GM06990 (cell line): Measurements from ENCODE around the gene NUP98.
"Not testable (repeated sequence)": the region's sequence is repeated elsewhere in the genome, so short reads cannot be mapped to it uniquely, and the experiment has no call there.

Experiments
- DNase-seq: peaks from one replicate; pipeline ENCODE4 v3.0.0-alpha.2; 2011; ENCODE audit not compliant: insufficient read length; ENCODE audit errors: extremely low read depth
- H3K27me3 ChIP-seq: replicated peaks from 2 replicates; pipeline ENCODE4 v1.6.0; 2011; ENCODE audit warnings: low read length; ENCODE audit not compliant: control insufficient read depth, insufficient read depth
- H3K36me3 ChIP-seq: 2 replicates; pipeline ENCODE4 v1.5.1; 2011; ENCODE audit warnings: low read length; ENCODE audit not compliant: control insufficient read depth, insufficient read depth
- H3K4me3 ChIP-seq: replicated peaks from 2 replicates; pipeline ENCODE4 v1.5.1; 2011; ENCODE audit warnings: low read depth, mild to moderate bottlenecking, control low read depth, low read length
- CTCF ChIP-seq: IDR thresholded peaks from 2 replicates; pipeline ENCODE4 v1.5.1; 2011; ENCODE audit warnings: low read length, control low read depth, mild to moderate bottlenecking, inconsistent platforms; ENCODE audit not compliant: insufficient read depth, poor library complexity, severe bottlenecking

The NUP98 gene

GRCh38 chr11:3796002-3796311 lies 1.4 kb downstream of the NUP98 start:
- peak overlapping the region; percentile 83 for H3K4me3 ChIP-seq

GRCh38 chr11:3795131-3796001 lies 2.0 kb downstream of the NUP98 start:
- no peaks in the 10 kb centered on the region for H3K27me3 ChIP-seq
- peak overlapping the region; percentile 83 for H3K4me3 ChIP-seq
- TF ChIP-seq CTCF = no peak
- no peaks in the 10 kb centered on the region for H3K36me3 ChIP-seq
- no peak for DNase-seq

More at GRCh38 chr11:3796002-3796311, 1.4 kb downstream of the NUP98 start:
- Histone ChIP-seq H3K27me3 (no peaks in the 10 kb centered on the region), H3K36me3 (no peaks in the 10 kb centered on the region)
- no peak for TF ChIP-seq CTCF
- no peak for DNase-seq

- DNase-seq, H3K36me3 ChIP-seq, H3K4me3 ChIP-seq, H3K27me3 ChIP-seq: not testable (repeated sequence)
Observed at GRCh38 chr11:3794387-3794786, 3.0 kb downstream of the NUP98 start.

GRCh38 chr11:3786781-3787428 lies 10.4 kb downstream of the NUP98 start:
- Histone ChIP-seq H3K27me3 (no peaks in the 10 kb centered on the region), H3K36me3 (peaks cover 1% of the 10 kb centered on the region), H3K4me3 (no peak overlapping the region)
- no peak for DNase-seq
- TF ChIP-seq CTCF = no peak

GRCh38 chr11:3783611-3784010 lies 13.7 kb downstream of the NUP98 start:
- TF ChIP-seq CTCF = no peak
- Histone ChIP-seq H3K27me3 (no peaks in the 10 kb centered on the region), H3K36me3 (peaks cover 5% of the 10 kb centered on the region), H3K4me3 (no peak overlapping the region)
- no peak for DNase-seq

- peaks cover 9% of the 10 kb centered on the region for H3K36me3 ChIP-seq
- DNase-seq = no peak
- no peak for TF ChIP-seq CTCF
- H3K27me3 ChIP-seq = no peaks in the 10 kb centered on the region
- H3K4me3 ChIP-seq = no peak overlapping the region
Observed at GRCh38 chr11:3782963-3783362, 14.4 kb downstream of the NUP98 start.
